Neuron (in vitro differentiated cells): ENCODE results near the gene APOBEC2.

ENCODE experiments used
- H2AFZ ChIP-seq: one replicate; pipeline ENCODE4 v1.6.1; 2013; ENCODE audit warnings: low read depth, mild to moderate bottlenecking, inconsistent platforms, low read length, moderate library complexity
- H3K27me3 ChIP-seq: one replicate; pipeline ENCODE4 v1.6.1; 2013; ENCODE audit warnings: low read length; ENCODE audit not compliant: insufficient read depth
- H3K36me3 ChIP-seq: one replicate; pipeline ENCODE4 v1.6.1; 2013; ENCODE audit warnings: low read length; ENCODE audit not compliant: insufficient read depth
- H3K4me1 ChIP-seq: one replicate; pipeline ENCODE4 v1.6.1; 2013; ENCODE audit warnings: low read length; ENCODE audit not compliant: insufficient read depth
- H3K4me3 ChIP-seq: 2 replicates; pipeline ENCODE4 v1.5.1; 2013; ENCODE audit warnings: mild to moderate bottlenecking, low read length, moderate library complexity
- H3K9me3 ChIP-seq: one replicate; pipeline ENCODE4 v1.6.1; 2013; ENCODE audit warnings: low read length

Gene APOBEC2

GRCh38 chr6:41040940-41041536, 12.0 kb upstream of the APOBEC2 start:
- H3K9me3 ChIP-seq: no peaks in the 10 kb centered on the region
- no peak overlapping the region for H3K4me3 ChIP-seq
- no peak overlapping the region for H2AFZ ChIP-seq
- H3K4me1 ChIP-seq: no peaks in the 10 kb centered on the region
- H3K27me3 ChIP-seq: no peaks in the 10 kb centered on the region
- H3K36me3 ChIP-seq: no peaks in the 10 kb centered on the region

GRCh38 chr6:41042226-41043055, 10.6 kb upstream of the APOBEC2 start, which contains the start of gene TSPO2:
Gene TSPO2, plus strand, starts transcription at chr6:41042467. Its CDS starts 519 bp downstream, at chr6:41042986.
- Histone ChIP-seq H3K9me3 (no peaks in the 10 kb centered on the region), H3K4me1 (no peaks in the 10 kb centered on the region), H3K36me3 (no peaks in the 10 kb centered on the region), H3K4me3 (no peak within 1 kb of the TSS), H3K27me3 (no peaks in the 10 kb centered on the region), H2AFZ (no peak within 1 kb of the TSS)

GRCh38 chr6:41043151-41043550, 9.9 kb upstream of the APOBEC2 start:
- no peak overlapping the region for H2AFZ ChIP-seq
- H3K4me3 ChIP-seq: no peak overlapping the region
- no peaks in the 10 kb centered on the region for H3K9me3 ChIP-seq
- H3K36me3 ChIP-seq: no peaks in the 10 kb centered on the region
- no peaks in the 10 kb centered on the region for H3K4me1 ChIP-seq
- H3K27me3 ChIP-seq: no peaks in the 10 kb centered on the region

- Histone ChIP-seq H3K27me3 (no peaks in the 10 kb centered on the region), H2AFZ (no peak overlapping the region), H3K4me3 (no peak overlapping the region), H3K9me3 (no peaks in the 10 kb centered on the region), H3K36me3 (no peaks in the 10 kb centered on the region), H3K4me1 (peaks cover 4% of the 10 kb centered on the region)
These were observed 7.3 kb upstream of the APOBEC2 start for GRCh38 chr6:41045664-41046063.

- Histone ChIP-seq H2AFZ (no peak overlapping the region), H3K9me3 (no peaks in the 10 kb centered on the region), H3K4me1 (peaks cover 4% of the 10 kb centered on the region), H3K4me3 (no peak overlapping the region), H3K27me3 (no peaks in the 10 kb centered on the region), H3K36me3 (no peaks in the 10 kb centered on the region)
These were observed 6.9 kb upstream of the APOBEC2 start for GRCh38 chr6:41046084-41046483.

GRCh38 chr6:41047306-41047705, 5.7 kb upstream of the APOBEC2 start:
- H2AFZ ChIP-seq: no peak overlapping the region
- H3K27me3 ChIP-seq: no peaks in the 10 kb centered on the region
- H3K4me3 ChIP-seq: no peak overlapping the region
- no peaks in the 10 kb centered on the region for H3K36me3 ChIP-seq
- H3K4me1 ChIP-seq: peaks cover 4% of the 10 kb centered on the region
- no peaks in the 10 kb centered on the region for H3K9me3 ChIP-seq

GRCh38 chr6:41047745-41048732, 5.0 kb upstream of the APOBEC2 start:
- H3K27me3 ChIP-seq: no peaks in the 10 kb centered on the region

GRCh38 chr6:41049521-41049920, 3.5 kb upstream of the APOBEC2 start:
- Histone ChIP-seq H3K4me1 (peaks cover 4% of the 10 kb centered on the region), H3K27me3 (no peaks in the 10 kb centered on the region), H3K9me3 (no peaks in the 10 kb centered on the region), H2AFZ (no peak overlapping the region), H3K4me3 (no peak overlapping the region), H3K36me3 (no peaks in the 10 kb centered on the region)

More at GRCh38 chr6:41047745-41048732, 5.0 kb upstream of the APOBEC2 start:
- Histone ChIP-seq H3K9me3 (no peaks in the 10 kb centered on the region), H3K36me3 (no peaks in the 10 kb centered on the region), H3K4me1 (peaks cover 4% of the 10 kb centered on the region), H2AFZ (no peak overlapping the region), H3K4me3 (no peak overlapping the region)

- no peaks in the 10 kb centered on the region for H3K36me3 ChIP-seq
- H3K4me1 ChIP-seq: peaks cover 4% of the 10 kb centered on the region
- H3K9me3 ChIP-seq: no peaks in the 10 kb centered on the region
- no peaks in the 10 kb centered on the region for H3K27me3 ChIP-seq
- no peak overlapping the region for H3K4me3 ChIP-seq
- H2AFZ ChIP-seq: no peak overlapping the region
These were observed 3.0 kb upstream of the APOBEC2 start for GRCh38 chr6:41049955-41050354.

GRCh38 chr6:41050536-41050935, 2.5 kb upstream of the APOBEC2 start:
- Histone ChIP-seq H3K4me3 (no peak overlapping the region), H3K9me3 (no peaks in the 10 kb centered on the region), H3K27me3 (no peaks in the 10 kb centered on the region), H3K36me3 (no peaks in the 10 kb centered on the region), H2AFZ (no peak overlapping the region), H3K4me1 (peaks cover 4% of the 10 kb centered on the region)

- H3K36me3 ChIP-seq: no peaks in the 10 kb centered on the region
- H3K9me3 ChIP-seq: no peaks in the 10 kb centered on the region
These were observed 1.1 kb upstream of the APOBEC2 start for GRCh38 chr6:41051873-41052272.

GRCh38 chr6:41054511-41054910, 1.5 kb downstream of the APOBEC2 start:
- Histone ChIP-seq H3K4me1 (peaks cover 4% of the 10 kb centered on the region), H3K9me3 (no peaks in the 10 kb centered on the region), H2AFZ (no peak overlapping the region), H3K4me3 (no peak overlapping the region), H3K36me3 (no peaks in the 10 kb centered on the region), H3K27me3 (no peaks in the 10 kb centered on the region)

More at GRCh38 chr6:41051873-41052272, 1.1 kb upstream of the APOBEC2 start:
- H3K4me3 ChIP-seq: no peak overlapping the region
- no peaks in the 10 kb centered on the region for H3K27me3 ChIP-seq
- H2AFZ ChIP-seq: no peak overlapping the region
- peaks cover 4% of the 10 kb centered on the region for H3K4me1 ChIP-seq

GRCh38 chr6:41055149-41055548, 2.1 kb downstream of the APOBEC2 start:
- Histone ChIP-seq H2AFZ (no peak overlapping the region), H3K9me3 (no peaks in the 10 kb centered on the region), H3K27me3 (no peaks in the 10 kb centered on the region), H3K36me3 (no peaks in the 10 kb centered on the region), H3K4me3 (no peak overlapping the region), H3K4me1 (no peaks in the 10 kb centered on the region)
